Stimulated activated CD8-positive, alpha-beta memory T cell treated with anti-CD3 and anti-CD28 coated beads, Interleukin-4, amount 100 ng/mL, for 1 hour (primary cell): ENCODE results near the gene BAZ2B.

ENCODE experiments used
- DNase-seq, 2 donors: peaks; one replicate each; pipeline ENCODE4 v3.0.0-alpha.2; 2020; ENCODE audit warnings: low read depth in 2 of 2, low spot score in 1 of 2

BAZ2B gene

DNA sequence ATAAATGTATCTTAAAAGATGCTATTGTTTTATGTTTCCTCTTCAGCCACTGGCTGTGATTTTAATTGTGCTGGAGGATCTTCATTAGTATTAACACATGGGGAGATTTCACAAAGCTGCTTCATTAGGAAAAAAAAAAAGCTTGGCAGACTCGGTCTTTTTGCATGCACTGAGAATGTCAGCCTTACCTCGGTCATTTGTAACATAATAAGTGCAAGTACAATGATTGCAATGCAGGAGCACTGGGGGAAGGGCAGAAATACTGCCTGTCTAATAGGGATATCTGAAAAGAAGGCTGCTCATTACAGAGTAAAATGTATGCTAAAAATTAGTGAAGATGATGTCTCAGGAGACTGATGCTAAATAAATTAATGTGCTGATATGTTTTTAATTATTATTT lies 1.3 kb upstream of the BAZ2B start:
- no peak for DNase-seq

DNA sequence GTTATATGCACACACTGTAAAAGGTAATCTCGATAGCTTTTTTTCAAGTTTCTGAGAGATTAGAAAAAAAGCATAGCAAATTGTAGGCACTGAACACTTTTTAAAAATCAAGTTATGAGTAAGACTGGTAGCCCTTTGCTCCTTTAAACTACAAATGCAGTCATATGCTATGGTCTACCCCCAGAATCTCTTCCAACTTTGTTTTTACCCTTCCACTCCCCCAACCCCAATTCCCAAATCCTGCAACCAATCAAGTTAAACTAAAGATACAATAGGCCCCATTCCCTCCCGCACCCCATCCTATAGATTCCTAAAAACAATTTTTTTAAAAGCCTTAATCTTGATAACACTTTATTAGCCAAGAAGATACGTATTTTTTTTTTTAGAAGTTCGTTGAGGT lies 752 bp upstream of the BAZ2B start:
- DNase-seq, result no peak

DNA sequence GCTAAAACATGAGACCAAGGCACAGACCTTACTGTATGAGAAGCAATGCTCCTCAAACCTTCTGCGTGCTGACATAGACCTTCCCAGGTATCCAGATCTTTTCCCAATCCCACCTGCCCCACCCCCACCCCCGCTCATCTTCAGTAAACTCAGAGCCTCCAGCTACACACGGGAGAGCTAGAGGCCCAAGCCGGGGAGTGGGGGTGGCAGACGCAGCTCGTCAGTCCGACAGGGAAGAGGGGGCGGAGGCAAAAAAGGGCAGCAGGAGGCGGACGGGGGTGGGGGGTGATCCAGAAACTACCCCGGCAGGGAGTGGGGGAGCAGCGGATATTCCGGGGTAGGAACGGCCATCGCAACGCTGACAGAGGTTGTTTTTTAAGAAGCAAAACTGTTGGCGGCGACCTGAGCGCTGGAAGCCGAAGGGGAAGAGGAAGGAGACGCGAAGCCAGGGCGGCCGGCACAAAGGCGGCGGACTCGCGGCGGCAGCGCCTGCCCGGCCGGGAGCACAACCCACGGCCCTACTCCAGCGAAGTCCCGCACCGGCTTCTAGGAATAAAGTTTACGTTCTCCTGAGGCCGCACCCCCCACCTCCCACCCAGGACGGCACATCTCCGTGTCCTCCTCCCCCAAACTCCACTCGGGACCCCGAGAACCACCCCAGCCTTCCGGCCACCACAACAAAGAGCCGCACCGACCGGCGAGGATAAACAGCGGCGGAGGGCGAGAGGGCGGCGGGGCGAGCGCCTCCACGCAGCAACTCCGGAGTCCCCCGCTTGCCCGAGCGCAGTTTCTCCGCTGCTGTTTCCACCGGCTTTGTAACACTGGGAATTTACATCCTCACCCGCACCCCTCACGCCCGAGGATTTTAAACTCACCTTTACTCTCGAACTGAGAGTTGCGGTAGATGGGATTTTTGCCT lies 722 bp downstream of the BAZ2B start:
- DNase-seq, result peak in 1 of 2 donors; percentile 12

DNA sequence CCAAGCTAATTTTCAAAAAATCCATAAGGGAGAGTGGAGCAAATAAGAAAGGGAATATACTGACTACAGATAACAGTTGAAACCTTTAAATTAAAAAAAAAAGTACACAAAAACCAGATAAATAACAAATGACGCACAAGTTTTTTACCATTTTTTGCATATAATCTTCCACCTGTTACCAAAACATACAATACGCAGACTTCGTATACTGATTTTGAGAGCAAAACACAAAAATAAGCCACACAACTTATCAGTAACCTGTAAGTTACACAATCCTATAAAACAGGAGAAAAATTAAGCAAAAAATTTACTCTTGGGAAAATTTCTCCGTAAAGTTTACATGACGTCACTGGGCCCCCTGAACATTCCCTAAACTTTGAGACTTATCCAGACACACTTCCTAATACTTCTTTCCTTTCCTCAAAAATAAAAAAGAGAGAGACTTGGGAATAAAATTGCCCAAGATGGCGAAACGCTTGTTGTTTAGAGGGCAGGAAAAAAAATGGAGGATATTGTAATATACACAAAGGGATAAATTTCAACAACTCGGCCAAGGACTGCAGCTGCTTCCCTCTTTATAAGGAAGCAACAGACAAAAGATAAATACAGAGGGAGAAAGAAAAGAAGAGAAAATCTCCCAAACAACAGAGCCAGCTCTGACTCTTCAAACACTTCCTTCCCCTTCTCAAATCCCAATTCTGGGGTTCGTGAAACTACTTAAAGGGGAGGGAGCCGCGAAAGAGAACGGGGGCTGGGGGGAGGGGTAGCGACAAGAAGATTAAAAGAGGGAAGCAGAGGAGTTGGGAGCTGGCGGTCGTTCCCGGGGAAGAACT lies 1.6 kb downstream of the BAZ2B start:
- DNase-seq, result no peak

DNA sequence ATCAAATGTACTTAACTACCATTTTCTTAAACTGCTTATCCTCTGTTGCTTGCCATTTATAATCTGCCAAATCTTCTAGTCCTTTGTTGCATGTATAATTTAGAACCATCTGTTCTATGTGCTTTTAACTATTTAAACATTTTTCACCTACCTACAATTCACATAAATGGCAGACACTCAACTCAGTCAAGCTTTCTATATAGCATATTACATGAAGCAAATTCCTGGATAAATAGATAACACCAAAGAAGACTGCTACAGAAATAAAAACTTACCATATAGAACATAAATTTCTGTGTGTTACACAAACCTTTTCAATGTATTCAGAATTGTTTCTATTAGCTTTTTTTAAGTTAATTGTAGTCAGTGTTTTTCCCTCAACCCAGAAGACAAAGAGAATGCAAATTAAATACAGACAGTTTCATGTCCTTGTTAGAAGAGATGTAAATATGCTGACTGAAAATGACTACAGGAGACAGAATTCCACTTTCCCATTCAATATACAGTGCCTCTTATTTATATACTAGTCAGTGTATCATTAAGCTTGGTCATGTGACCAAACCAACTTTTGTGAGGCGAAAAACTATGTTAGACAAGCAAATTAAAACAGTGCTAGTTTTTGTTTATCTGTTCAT lies 2.6 kb downstream of the BAZ2B start:
- no peak for DNase-seq

DNA sequence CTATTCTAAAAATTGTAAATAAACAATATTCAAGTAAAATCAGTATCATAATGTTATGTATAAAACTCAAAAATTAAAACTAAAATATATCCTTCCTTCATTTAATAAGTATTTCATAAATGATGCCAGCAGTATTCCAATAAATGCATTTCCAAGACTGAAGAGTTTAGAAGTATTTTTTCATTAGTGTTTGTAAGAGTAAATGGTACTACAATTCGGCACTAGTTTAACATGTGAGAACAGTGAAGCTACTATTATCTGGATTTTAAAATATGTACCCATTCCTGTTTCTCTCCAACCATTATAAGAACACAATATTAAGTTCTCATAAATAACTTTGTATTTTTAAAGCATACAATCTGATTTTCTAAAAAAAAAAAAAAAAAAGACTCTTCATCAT lies 3.3 kb downstream of the BAZ2B start:
- DNase-seq, result no peak

DNA sequence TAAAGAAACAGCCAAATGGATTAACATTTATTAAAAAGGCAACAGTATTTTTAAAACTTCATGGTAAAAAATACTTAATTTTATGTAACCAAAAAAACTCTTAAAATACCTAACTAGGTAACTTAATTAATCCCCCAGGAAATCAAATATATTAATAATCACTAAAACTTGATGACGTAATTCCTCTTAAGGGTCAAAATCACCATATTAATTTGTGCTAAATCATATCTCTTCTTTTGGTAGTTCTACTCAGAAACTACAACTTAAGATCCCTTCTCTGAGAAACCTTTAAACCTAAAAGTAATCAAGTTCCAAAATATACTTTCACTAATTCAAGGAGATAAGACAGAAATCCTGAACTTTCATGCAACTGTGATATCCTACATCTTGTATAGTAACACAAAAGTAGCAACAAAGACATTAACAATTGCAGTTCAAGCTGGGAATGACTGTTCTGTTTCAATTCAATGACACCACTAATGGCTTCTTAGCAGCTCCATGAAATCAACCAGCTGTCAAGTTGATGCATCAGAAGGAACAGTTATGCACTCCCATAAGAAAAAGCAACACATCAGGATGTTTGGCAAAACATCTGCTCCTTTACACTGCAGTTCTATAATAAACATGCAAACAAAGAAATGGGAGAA lies 4.0 kb downstream of the BAZ2B start:
- DNase-seq, result no peak

DNA sequence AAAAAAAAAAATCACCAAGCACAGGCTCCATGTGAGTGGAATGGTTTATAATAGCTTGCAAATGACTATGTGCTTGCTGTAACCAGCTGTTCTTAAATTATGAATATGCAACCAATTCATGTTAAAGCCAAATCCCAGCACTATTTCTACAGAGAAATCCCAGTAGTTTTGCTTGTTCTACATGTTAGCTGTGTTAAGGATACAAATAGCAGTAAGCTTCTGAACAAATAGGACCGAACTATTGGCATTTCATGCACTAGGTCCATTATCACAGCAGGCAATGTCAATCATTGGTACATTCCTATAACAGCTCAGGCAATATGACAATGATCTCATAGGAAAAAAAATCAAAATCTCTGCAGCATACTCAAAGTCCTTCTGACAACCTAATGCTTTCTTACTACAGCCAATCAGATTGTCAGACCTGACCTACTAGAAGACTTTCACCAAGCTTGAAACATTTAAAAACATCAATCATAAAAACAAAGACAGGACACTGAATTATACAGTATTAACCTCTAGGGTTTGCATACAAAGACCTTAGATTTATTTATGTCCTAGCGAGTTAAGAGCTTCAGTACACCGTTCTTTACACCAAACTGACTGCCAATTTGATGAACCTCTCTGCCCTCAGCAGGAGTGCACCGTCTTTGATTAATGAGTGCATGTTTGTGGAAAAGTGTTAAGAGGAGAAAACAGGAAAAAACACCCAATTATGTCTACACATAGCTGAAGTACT lies 6.4 kb downstream of the BAZ2B start:
- DNase-seq, result no peak

DNA sequence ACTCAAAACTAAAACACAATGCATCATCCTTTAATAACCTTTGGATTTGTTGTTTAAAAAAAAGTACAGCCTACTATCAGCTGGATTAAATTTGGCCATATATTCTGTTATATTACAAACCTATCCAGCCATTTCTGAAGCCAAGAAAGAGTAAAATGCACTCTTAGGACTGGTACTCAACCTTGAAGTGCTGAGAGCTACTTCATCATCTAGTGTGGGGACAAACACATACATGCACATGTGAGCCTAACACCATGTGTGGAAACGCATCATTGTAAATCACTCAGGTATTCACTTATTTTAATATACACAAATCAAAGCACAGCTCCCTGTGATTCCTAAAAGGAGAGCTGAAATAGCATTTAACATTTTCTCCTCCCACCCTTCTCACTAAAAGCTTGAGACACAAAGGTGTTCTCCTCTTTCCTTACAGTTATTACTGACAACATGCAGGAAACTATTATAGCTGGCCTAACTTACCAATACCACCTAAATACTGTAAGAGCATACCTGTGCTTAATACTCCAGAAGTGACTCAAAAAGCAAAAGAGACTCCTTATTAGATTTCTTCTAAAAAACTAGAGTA lies 7.5 kb downstream of the BAZ2B start:
- DNase-seq, result no peak

DNA sequence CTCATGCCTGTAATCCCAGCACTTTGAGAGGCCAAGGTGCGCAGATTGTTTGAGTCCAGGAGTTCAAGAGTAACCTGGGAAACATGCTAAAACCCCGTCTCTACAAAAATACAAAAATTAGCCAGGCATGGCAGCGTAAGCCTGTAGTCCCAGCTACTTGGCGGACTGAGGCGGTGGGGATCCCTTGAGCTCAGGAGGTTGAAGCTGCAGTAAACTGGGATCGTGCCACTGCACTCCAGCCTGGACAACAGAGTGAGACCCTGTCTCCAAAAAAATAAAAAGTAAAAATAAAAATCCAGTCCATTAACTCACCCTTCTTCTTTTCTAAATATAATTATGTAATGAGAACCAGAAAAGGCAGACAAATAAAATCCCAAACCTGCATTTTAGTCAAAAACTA lies 8.2 kb downstream of the BAZ2B start:
- no peak for DNase-seq

DNA sequence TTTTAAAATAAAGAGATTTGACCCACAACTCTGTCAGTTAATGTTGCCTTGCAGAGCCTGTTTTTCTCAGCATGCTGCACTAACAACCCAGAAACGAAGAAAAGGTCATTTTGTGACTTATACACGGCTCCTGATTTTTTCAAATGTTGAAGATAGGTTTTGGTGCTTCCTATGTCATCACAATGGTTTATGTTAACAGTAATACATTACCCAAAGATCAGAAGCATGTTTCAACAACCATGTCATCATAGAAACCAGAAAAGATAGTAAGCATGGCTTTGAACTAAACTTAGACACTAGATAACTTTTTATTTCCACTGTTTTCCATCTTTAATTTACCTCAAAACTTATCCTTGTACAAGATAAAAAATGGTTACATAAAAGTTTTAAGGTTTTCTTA lies 10.1 kb downstream of the BAZ2B start:
- DNase-seq, result no peak

DNA sequence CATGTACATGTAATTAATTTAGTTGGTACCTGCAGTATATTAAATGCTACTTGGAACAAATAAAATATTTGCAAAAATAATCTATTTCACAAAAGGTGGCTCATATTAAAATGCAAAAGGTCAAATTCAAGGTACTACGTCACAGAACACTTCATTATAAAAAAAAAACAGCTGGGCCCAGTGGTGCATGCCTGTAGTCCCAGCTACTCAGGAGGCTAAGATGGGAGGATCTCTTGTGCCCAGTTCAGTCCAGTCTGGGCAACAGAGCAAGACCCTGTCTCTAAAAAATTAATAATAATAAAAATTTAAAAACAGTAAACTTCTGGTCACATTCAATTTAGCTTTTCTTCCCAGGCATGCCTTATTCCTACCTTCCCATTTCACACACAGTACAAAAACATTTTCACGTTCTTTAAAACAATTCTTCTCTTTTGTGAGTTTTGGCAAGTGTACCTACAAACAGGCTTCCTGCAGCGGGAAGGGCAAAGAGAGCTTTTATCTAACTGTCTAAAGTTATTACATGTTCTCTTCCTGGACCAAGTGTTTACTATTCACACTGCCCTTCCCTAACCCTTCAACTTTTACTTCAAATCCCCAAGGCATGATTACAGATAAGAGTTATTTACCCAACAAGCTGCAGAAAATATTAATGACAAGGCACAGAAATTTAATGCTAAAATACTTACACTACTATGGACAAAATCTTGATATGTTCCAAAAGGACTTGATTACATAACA lies 10.7 kb downstream of the BAZ2B start:
- no peak for DNase-seq

DNA sequence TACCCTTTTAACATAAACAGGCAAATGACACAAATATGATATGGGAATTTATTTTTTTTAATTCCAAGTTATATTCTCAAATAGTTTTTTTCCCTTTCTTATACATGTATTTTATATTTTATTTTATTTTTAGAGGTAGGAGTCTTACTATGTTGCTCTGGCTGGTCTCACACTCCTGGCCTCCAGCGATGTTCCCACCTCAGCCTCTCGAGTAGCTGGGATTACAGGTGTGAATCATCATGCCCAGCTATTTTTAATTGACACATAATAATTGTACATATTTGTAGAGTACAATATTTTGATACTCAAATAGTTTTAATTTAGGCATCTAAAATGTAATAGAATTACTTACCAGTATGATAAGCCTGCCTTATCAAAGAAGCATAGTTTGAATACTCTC lies 12.2 kb downstream of the BAZ2B start:
- no peak for DNase-seq

DNA sequence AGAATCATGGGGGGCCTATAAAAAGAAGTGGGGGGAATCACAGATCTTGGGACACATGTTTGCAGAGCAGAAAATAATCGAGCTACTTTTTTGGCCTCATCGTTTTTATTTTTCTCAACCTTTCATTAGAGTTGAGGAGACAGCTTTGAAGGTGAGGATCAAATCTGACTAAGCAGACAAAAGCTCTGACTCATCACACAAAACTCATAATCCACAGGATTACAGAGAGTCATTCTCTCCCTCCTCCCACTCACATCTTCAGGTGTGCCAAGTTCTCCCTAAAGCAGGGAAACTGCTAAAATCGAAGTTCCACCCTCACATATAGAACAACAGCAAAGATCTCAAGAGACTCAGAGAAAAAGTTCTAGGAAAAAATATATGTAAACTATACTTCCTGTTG lies 15.6 kb downstream of the BAZ2B start:
- DNase-seq, result no peak

DNA sequence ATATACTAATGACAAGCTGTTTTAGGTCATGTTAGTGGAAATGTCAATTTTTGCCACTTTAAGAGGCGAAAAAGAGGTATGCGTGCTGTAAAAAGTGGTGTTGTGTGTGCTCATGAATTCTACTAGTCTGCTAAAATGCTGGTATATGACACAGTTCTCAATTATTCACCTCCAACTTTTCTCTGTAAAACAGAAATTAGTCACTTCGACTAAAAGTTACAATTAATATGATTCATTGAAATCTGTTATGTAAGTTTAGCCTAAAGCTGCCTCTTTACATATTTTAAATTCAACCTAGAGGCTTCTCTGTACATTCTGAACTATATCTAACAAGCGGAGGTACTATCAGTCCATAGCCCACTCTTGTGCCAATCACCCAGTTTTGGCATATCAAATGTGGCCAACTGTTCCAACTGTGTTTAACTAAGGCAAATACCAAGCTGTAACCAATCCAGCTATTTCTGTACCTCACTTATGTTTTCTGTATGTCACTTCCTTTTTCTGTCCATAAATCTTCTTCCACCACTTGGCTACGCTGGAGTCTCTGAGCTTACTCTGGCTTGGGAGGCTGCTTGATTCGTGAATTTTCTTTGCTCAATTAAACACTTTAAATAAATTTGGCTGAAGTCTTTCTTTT lies 20.8 kb downstream of the BAZ2B start:
- no peak for DNase-seq

DNA sequence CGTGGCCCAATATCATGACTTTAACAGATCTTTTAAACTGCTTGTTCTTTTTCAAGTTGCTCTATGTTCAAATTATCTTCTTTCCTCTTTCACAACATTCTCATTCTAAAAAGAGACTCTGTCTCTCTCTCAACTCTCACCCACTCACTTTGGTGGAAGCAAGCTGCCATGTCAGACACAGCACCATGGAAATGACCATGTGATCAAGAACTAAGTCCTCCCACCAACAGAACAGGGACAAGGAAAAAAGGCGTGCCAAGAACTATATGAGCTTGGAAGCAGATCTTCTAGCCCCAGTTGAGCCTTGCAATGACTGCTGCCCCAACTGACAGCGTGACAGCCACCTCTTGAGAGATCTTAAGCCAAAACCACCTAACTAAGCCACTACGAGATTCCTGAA lies 23.9 kb downstream of the BAZ2B start:
- no peak for DNase-seq

DNA sequence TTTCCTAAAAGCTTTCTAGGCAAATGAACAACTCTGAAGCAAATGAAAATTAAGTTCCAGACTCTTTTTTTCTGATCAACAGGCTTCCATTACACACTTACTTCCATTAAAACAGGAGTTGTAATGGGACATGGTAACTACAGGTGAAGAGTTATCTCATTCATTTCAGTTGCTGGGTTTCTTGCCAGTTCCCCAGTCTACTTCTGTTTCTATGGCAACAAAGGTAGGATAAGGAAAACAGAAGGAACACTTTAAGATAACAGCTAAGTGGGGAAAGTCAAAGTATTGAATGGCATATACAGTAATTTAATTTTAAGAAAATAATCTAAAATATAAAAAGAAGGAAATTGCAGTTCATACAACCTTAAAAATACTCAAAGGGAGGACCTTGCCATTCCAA lies 25.1 kb downstream of the BAZ2B start:
- DNase-seq, result no peak

DNA sequence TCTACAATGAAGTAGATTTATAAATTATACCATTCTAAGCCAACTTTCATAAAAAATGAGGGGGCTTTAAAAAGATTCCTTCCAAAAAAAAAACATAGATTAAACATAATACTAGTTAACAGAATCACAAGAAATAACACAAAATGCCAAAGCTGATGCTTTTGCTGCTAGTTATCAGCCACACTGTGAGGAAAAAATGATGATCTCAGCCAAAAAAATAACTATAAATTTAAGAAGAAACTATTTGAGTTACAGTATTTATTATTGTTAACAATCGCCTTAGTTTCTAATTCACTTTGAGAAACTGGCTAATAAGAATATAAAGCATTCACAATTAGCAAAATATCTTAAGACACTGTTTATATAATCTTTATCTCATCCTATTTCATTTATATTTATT lies 27.1 kb downstream of the BAZ2B start:
- no peak for DNase-seq

DNA sequence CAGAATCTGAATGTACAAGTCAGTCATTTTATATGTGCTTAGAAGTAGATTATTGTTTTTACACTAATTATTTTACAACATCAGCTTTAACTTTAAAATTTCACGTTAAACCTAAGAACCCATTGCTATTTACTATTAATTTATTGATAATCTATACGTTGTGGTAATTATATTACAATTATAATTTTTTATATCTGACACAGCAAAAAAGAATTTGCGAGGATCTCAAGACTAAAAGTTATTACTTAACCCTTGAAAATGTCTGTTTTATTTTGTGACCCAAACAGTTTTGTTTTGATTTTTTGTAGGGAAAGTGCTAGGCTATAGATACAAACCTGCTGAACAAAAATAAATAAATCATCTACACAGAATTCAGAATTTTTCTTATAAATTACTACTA lies 30.3 kb downstream of the BAZ2B start:
- DNase-seq, result no peak
